Nephron (organoid): ENCODE measurements around the gene SLIT1.

ENCODE experiments used
- H3K27ac Mint-ChIP-seq, 3 experiments: 2 replicates each; pipeline ENCODE4 v1.8.0; 2020; ENCODE audit warnings: mixed read lengths in 3 of 3, mild to moderate bottlenecking in 2 of 3, moderate library complexity in 1 of 3
- H3K27me3 Mint-ChIP-seq: 2 replicates; pipeline ENCODE4 v1.8.0; 2021; ENCODE audit warnings: low read depth, mild to moderate bottlenecking, moderate library complexity, mixed read lengths
- H3K36me3 Mint-ChIP-seq: 2 replicates; pipeline ENCODE4 v1.8.0; 2020; ENCODE audit warnings: low read depth, mixed read lengths
- H3K4me1 Mint-ChIP-seq: 2 replicates; pipeline ENCODE4 v1.8.0; 2020; ENCODE audit warnings: mixed read lengths
- H3K4me3 Mint-ChIP-seq, 3 experiments: 2 replicates each; pipeline ENCODE4 v1.8.0; 2020; ENCODE audit warnings: mild to moderate bottlenecking in 3 of 3, mixed read lengths in 3 of 3, moderate library complexity in 2 of 3
- H3K9me3 Mint-ChIP-seq: 2 replicates; pipeline ENCODE4 v1.8.0; 2020; ENCODE audit warnings: mixed read lengths
- CTCF ChIP-seq, 3 experiments: fragments of 200-600 bp; sonication (generic); IDR thresholded peaks; one replicate each; pipeline ENCODE4 v1.5.0; 2021; ENCODE audit warnings: antibody characterized with exemption in 3 of 3; ENCODE audit not compliant: unreplicated experiment in 3 of 3

The SLIT1 gene

GRCh38 chr10:97029271-97029670 is 156.5 kb downstream of the SLIT1 start:
- Mint-ChIP-seq H3K36me3 (no peaks in the 10 kb centered on the region), H3K27ac (no peak overlapping the region), H3K27me3 (peaks cover 8% of the 10 kb centered on the region), H3K4me3 (no peak overlapping the region), H3K9me3 (no peaks in the 10 kb centered on the region), H3K4me1 (peaks cover 10% of the 10 kb centered on the region)
- no peak for TF ChIP-seq CTCF (IDR thresholded peaks at IDR 0.05; ENCODE audit: unreplicated experiment in 3 of 3)

- no peak overlapping the region for H3K27ac Mint-ChIP-seq
- H3K9me3 Mint-ChIP-seq, result no peaks in the 10 kb centered on the region
- TF ChIP-seq CTCF (IDR thresholded peaks at IDR 0.05; ENCODE audit: unreplicated experiment in 3 of 3), result no peak
- H3K4me3 Mint-ChIP-seq, result no peak overlapping the region
- peaks cover 15% of the 10 kb centered on the region for H3K4me1 Mint-ChIP-seq
- H3K36me3 Mint-ChIP-seq, result no peaks in the 10 kb centered on the region
- H3K27me3 Mint-ChIP-seq, result peaks cover 8% of the 10 kb centered on the region
Measured at GRCh38 chr10:97028832-97029178, 157.0 kb downstream of the SLIT1 start.

- Mint-ChIP-seq H3K27ac (no peak overlapping the region), H3K4me1 (peaks cover 18% of the 10 kb centered on the region), H3K9me3 (no peaks in the 10 kb centered on the region), H3K4me3 (no peak overlapping the region), H3K36me3 (no peaks in the 10 kb centered on the region), H3K27me3 (peaks cover 8% of the 10 kb centered on the region)
- no peak for TF ChIP-seq CTCF (IDR thresholded peaks at IDR 0.05; ENCODE audit: unreplicated experiment in 3 of 3)
Measured at GRCh38 chr10:97028126-97028831, 157.5 kb downstream of the SLIT1 start.

GRCh38 chr10:97025613-97026242 is 160.0 kb downstream of the SLIT1 start:
- H3K9me3 Mint-ChIP-seq, result no peaks in the 10 kb centered on the region
- H3K27me3 Mint-ChIP-seq, result peaks cover 19% of the 10 kb centered on the region
- H3K27ac Mint-ChIP-seq, result no peak overlapping the region
- peak; percentile 40 to 50 (median 46) for TF ChIP-seq CTCF (IDR thresholded peaks at IDR 0.05; ENCODE audit: unreplicated experiment in 3 of 3)
- H3K4me3 Mint-ChIP-seq, result no peak overlapping the region
- peaks cover 21% of the 10 kb centered on the region for H3K4me1 Mint-ChIP-seq
- no peaks in the 10 kb centered on the region for H3K36me3 Mint-ChIP-seq

- peak overlapping the region in 2 of 3 experiments; percentile 40 to 66 for H3K27ac Mint-ChIP-seq
- TF ChIP-seq CTCF (IDR thresholded peaks at IDR 0.05; ENCODE audit: unreplicated experiment in 3 of 3), result no peak
- H3K27me3 Mint-ChIP-seq, result peaks cover 12% of the 10 kb centered on the region
- no peaks in the 10 kb centered on the region for H3K9me3 Mint-ChIP-seq
- H3K36me3 Mint-ChIP-seq, result no peaks in the 10 kb centered on the region
- H3K4me3 Mint-ChIP-seq, result no peak overlapping the region
- peaks cover 28% of the 10 kb centered on the region for H3K4me1 Mint-ChIP-seq
Measured at GRCh38 chr10:97024168-97025073, 161.3 kb downstream of the SLIT1 start.
